ENCODE data around the gene TBCK.

The TBCK gene

DNA sequence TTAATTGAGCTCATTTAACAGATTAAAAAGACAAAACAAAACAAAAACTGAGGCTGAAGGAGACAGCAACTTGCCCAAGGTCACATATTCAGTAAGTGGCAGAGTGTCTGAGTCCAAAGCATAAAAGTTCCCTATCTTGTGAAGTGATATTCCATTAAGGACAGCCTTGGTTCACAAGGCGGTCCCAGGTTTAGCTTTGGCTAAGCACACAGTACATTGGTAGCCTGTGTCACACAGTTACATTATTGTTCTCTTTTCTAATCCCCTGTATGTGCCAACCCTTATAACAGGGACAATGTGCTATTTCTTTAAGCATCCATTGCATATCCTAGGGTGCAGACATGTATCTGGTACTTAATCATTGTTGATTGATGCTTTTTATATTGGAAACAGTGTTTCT, 280.8 kb downstream of the TBCK start:
- DNase-seq: no peak

DNA sequence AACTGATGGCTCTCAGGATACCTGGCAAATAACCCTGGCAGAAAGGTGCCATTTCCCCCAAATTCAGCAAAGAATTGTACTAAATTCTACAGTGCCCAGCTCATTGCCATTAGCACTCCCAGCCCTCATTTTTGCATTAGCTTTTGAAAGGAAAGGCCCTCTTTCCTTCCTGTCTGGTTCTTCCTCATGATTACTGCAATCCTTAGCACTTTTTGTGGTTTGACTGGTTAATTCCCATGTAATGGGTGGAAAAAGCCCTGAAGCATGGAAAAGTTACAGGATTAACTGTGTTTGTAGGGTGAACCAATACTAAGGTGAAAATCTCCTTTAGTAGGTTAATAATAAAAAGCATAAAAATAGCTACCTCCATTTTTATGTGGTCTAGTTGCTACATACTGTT, 281.3 kb downstream of the TBCK start:
- no peak for DNase-seq

DNA sequence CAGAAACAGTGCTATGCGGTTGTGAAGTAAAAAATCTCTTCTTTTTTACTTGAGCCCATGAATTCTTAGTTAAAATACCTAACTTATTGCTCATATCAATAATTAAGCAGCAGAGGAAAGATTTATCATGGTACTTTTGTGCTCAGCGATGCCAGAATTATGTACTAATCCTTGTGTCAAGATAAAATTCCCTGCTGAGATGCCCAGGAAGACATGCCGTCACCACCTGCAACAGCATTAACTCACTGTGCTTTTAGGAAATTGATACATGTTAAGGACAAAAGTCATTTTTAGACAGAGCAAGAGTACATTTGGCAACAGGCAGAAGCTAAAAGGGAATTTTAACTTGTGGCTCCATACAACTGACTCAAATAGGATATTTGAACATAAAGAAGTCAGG, 281.8 kb downstream of the TBCK start:
- no peak for DNase-seq

DNA sequence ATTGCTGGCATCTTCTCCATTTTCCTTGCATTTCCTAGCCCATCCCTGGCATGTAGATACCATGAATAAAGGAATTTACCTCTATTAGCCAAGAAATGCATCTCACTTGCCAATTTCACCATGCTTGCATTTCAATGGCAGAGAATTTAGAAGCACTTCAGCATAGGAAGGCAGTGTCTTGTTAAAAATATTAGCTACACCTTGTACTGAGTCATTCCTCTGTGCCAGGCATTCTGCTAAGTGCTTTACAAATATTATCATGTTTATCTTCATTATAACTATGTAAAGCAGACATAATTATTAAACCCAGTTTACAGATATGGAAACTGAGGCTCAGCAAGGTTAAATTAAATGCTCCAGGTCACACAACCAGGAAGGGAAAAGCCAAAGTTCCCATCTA, 282.5 kb downstream of the TBCK start:
- DNase-seq: no peak

DNA sequence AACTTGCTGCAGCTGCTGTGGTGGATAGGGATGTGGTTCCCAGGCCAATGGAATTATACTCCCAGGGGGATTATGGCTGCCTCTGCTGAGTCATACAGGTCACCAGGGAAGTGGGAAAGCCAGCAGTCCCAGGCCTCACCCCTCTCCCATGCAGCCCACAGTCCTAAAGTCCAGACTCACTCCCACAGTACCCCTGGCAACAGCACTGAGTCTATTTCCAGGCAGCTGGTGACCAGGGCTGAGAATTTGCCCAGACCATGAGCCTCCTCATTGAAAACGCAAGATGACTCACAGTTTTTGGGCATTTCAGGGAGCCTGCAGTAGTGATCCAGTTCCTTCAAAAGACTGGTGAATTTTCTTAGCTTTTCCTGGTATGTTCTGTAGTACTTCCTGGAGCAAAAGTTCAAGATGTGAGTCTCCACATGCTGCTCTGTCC, 283.1 kb downstream of the TBCK start:
- DNase-seq: peak; percentile 3

DNA sequence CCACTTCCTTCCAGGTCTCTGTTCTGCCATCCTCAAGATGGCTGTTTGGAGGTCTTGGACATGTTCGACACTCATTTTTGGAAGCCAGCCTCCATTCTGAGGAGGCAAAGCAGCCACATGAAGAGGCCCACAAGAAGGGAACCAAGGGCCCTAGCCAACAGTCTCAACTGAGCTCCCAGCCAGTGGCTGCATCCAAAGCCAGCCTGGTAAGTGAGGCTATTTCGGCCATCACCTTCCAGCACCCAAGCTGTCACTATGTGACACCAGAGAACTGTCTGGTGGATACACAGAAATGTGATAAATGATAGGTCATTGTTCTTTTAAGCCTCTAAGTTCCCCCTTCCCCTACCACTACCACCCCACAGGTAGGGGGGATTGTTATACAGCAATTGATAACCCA, 293.6 kb downstream of the TBCK start:
- DNase-seq: no peak

DNA sequence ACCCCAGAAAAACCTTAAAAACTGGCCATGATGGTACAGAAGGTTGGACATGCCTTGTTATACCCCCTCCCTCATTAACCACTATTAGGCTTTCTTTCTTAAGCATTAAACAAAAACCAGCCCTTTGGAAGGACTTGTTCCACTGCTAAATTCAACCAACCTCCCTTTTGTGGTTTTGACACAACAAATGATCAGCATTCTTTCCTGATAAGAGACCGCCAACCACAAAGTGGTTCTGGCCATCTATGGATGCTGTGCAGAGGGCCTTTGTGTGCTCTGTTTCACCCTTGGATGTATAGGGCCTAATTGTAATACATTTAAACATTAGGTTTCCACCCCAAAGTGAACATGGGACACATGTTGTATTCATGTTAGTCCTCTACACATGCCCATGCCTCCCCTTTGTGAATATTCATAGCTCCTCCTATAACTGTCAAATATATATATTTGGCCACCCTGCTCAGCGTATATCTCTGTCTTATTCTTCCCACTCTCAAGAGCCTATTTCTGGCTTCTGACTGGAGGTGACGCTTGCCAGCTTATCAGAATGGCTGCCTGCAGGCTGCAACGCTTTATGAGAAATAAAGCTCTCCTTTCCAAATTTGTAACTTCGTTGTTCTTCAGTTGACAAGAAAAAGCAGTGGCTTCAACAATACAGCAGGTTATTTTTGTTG, 294.1 kb downstream of the TBCK start:
- no peak for DNase-seq

DNA sequence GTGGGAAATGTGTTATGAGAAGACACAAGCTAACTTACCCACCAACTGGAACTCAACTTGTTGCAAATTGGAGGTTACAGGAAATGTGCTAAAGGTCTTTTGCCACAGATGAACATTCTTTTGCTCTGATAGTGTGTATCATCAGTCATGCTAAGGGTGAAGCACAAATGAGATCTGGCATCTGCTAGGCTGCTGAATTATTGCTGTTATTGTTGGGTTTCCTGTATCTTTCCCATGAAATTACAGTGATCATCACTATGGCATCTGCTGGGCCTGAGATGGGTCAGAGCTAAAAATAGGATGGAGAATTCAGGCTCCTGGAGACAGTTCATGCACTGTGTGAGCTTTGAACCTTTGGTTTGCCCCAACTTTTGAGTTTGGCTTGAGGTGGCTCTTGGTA, 296.2 kb downstream of the TBCK start:
- DNase-seq: no peak

DNA sequence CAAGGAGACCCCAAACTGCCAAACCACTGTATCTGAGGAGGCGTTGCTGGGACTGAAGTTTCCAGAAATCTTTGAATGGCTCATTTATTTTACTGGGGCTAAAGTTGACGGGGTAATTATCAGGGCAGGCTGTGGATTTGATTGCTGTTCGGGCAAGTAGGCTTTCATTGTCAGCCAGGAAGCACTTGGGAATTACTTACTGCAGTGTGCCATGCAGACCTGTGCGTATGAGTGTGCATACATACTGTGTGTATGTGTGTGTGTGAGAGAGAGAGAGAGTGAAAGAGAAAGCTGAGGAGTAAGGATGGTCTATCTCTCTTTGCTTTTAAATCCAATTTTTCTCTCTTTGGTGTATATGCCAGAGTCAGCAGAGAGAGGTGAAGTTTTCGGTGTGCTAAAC, 298.0 kb downstream of the TBCK start:
- DNase-seq: no peak

DNA sequence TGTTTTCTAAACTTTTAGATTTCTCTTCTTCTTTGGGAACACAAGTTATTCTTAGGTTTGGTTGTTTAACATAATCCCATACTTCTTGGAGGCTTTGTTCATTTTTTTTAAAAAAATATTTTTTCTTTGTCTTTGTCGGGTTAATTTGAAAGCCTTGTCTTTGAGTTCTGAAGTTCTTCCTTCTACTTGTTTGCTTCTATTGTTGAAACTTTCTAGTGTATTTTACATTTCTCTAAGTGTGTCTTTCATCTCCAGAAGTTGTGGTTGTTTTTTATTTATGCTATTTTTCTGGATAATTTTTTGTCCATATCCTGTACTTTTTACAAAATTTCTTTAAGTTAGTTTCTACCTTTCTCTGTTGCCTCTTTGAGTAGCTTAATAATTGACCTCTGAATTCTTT, 304.6 kb downstream of the TBCK start:
- no peak for DNase-seq

DNA sequence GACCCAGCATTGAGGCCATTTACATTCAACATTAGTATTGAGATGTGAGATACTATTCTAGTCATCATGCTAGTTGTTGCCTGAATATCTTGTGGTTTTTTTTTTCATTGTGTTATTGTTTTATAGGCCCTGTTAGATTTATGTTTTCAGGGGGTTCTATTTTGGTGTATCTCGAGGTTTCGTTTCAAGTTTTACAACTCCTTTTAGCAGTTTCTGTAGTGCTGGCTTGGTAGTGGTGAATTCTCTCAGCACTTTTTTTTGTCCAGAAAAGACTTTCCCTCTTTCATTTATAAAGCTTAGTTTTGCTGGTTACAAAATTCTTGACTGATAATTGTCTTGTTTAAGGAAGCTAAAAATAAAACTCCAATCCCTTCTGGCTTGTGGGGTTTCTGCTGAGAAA, 305.2 kb downstream of the TBCK start:
- DNase-seq: no peak

DNA sequence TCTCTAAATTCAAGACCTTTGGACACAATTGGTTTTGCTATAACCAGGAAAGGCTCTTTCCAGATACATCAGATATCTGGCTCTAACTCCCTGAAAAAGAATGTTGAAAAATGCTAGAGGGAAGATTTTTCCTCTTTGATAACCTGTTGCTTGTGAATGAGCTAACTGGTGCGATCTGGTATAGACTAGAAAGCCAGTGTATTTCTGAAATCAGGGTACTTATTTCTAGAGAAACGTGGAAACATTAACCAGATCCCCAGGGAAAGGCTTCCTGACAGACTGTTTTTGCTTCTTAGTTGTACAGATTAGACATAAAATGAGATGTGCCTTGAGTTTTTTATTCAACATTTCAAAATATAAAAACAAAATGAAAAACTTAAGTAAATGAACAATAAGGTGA, 313.0 kb downstream of the TBCK start:
- no peak for DNase-seq

DNA sequence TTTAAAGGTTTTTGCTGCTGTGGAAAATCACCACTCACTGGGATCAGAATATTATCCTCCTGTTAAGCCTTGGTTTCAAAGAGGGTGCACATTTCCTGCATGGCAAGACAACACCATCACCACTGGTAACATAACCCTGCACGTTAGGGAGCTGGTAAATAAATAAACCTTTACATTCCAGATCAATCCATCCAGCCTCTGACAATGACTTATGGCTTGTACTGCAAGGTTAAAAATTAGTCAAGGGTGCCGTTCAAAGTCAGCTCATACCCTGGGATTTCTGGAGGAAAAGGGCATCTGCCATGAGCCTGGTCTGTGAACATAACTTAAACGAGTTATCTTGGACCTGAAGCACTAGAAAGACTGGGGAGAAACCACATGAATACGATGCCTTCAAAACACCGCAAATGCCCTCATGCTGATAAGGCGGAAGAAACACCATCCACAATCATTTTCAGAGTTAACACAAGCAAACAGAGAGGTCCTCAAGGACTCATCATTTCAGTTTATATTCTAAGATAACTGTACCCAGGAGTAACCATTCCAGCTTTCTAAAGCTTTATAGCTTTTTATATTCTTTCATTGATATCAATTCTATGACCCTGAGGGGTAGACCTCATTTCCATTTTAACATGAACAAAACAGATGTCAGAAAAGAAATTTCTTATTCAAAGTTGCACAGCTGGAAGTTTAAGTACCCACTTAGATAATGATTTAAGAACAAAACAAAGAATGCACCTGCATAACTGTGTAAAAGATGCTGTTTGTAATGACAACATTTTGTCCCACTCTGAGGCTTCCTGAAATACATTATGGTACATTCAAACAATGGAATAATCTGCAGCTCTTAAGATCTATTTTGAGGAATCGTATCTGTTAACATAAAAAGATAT, 317.6 kb downstream of the TBCK start:
- no peak for DNase-seq

DNA sequence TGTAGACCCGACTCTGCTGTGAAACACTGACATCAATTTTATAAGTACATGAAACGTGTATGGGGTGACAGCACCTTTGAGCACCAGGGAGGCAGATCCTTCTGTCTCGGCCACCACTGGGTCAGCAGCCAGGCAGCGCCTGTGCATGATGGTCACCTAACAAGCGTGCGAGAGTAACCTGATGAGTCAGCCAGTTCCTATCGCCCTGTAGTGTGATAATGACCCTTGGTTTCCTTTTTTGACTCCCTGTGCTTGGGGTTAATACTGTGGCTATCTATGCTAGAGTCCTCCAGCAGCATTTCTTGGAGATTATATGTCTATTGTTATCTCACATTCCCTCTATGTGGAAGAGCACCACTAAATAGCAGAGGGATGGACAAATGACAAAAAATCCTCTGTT, 319.2 kb downstream of the TBCK start:
- DNase-seq: no peak

DNA sequence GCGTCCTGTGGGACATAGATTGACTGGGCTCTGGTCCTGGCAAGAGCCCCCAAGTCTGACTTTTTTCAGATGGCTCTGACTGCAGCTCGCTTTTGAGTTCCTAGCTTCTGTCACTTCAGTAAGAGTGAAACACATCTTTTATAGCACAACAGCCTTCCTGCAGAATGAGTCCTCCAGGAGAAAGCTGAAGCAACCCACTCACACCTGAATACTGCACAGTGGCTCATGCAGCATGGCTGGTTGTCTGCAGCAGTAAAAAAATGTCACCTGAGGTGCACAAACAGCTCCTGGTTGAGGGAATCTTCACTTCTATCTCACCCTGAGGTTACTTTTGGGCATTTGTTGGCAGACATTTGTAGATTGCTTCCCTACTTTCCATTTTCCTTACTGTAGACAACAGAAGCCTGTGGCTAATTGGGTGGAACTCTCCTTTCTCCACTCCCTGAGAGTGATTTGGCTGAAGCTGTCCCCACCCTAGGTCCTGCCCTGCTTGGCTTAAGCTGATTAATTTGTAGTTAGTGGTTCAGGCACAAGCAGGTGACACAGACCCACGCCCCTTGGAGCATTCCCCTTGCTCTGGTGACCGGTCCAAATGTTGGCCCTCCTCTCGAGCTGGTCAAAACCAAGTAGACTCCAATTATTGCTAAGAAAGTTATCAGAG, 321.0 kb downstream of the TBCK start:
- DNase-seq: no peak

DNA sequence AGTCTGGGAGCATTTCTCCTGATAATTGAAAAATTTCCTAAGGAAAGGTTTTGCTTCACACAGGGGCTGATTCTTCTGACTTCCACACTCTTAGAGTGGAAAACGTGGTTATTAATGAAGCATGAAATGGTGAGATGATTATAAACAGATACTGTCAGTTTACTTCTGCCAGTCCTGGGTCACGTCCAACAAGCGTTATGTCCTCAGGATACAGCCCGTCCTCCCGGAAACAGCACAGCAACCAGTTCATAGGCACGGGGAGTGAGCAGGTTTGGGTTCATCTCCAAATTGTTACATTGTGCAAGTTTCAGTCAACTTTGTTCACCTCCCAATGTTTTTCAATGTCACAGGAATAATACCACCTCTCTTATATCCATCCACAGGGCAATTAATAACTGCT, 321.9 kb downstream of the TBCK start:
- no peak for DNase-seq

DNA sequence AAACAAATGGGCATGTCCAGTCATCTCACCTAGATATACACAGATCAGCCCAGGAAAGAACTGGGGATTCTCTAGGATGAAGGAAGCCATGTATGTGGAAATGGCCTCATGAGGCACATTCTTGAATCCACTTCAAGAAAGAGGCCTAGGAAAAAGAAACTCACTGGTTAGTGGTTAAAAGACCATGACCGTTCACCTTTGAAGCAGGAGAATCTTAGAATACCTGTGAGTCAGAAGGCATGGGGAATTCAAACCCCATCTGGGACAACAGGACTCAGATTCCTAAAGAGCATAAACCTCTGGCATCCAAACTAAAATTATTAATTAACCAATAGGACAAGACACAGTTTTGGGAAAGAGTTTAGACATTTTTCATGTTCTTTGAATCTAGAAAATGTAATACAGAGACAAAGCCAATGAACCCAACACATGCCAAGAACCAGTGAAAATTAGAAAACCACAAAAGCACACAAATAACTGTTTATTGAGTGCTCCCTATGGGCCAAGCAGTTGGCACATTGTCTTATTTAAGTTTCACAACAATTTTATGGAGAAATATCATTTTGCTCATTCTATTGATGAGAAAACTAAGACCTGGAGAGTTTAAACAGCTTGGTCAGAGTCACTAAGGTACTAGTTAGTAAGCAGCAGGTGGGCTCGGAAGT, 323.2 kb downstream of the TBCK start:
- DNase-seq: no peak

DNA sequence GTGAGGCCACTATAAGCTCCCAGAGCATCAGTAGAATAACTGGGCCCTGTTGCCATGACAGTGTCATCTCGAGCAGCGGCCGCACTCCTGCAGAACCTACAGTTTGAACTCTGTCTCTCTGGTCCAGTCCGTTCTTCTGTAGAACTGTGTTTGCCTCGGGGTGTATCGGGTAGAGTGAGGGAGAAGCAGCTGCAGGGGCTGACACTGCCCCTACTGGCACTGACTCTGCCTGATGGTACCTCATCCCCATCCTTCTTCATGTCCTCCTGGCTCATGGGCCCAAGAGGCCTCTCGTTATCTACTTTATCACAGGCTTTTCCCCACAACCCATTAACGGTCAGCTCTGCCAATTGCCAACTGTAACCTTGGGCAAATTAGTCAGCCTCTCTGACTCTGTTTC, 324.3 kb downstream of the TBCK start:
- no peak for DNase-seq

All from NCI-H82 (cell line).